Right ventricle myocardium superior (tissue), 1 donor: ENCODE results near the gene CPZ. TPM values are rescaled to one million over a fixed set of nuclear protein-coding genes. Genes with fewer than 3 reads are reported as not detected.
"Not testable (repeated sequence)": the region's sequence is repeated elsewhere in the genome, so short reads cannot be mapped to it uniquely, and the experiment has no call there.

Source experiments
- ATAC-seq: fragments of 200-7000 bp; cut with Tn5 transposase; one replicate; pipeline ENCODE4 v1.9.1; 2020; ENCODE audit warnings: mild to moderate bottlenecking; ENCODE audit not compliant: poor library complexity
- DNase-seq: peaks from one replicate; pipeline ENCODE4 v3.0.0-alpha.2; 2020
- intact Hi-C: fragments of 100-400 bp; cut with DNase I; formaldehyde crosslinking; loops from one replicate; pipeline ENCODE4 v1.11.2; 2022
- total RNA-seq: library from RNA; stranded (reverse); fragmentation: NEBNext Ultra II Directional; extraction: Animal tissue kit (Norgen Biotek cat#: 25700); gene quantifications from one replicate; pipeline ENCODE4 v1.2.1, GENCODE V29; 2021
- donor health status: DM: no; HTN: yes; CAD: no; lungs with severe emphysema.

Gene CPZ
- total RNA-seq, 1 donor from 2014 or later, result not detected

DNA sequence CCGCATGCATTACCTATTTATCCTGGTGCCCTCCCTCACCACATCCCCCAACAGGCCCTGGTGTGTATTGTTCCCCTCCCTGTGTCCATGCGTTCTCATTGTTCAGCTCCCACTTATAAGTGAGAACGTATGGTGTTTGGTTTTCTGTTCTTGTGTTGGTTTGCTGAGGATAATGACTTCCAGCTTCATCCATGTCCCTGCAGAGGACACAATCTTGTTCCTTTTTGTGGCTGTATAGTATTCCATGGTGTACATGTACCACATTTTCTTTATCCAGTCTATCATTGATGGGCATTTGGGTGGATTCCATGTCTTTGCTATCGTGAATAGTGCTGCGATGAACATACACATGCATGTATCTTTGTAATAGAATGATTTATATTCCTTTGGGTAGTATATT lies 61.6 kb downstream of the CPZ start:
- ATAC-seq, DNase-seq, intact Hi-C loops: not testable (repeated sequence)

GRCh38 chr4:8655411-8656184 lies 63.0 kb downstream of the CPZ start:
- intact Hi-C loops, result no loop called here
- ATAC-seq, result no peak
- DNase-seq, result no peak

DNA sequence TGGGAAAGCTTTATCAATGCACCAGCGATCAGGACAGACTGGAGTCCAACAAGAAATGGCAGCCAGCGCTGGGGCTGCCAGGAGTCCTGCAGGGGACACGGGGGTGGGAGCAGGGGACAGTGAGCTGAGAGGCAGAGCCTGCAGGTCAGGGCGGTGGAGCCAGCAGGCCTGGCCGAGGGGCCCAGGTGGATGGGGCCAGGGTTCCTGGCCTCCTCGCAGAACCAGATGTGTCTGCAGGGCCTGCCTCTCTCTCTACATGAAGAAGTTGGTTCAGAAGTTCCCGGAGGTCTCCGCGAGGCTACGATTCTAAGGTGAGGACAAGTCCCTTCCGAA lies 63.6 kb downstream of the CPZ start:
- DNase-seq (no peak), ATAC-seq (no peak)
- intact Hi-C loops, result no loop called here

DNA sequence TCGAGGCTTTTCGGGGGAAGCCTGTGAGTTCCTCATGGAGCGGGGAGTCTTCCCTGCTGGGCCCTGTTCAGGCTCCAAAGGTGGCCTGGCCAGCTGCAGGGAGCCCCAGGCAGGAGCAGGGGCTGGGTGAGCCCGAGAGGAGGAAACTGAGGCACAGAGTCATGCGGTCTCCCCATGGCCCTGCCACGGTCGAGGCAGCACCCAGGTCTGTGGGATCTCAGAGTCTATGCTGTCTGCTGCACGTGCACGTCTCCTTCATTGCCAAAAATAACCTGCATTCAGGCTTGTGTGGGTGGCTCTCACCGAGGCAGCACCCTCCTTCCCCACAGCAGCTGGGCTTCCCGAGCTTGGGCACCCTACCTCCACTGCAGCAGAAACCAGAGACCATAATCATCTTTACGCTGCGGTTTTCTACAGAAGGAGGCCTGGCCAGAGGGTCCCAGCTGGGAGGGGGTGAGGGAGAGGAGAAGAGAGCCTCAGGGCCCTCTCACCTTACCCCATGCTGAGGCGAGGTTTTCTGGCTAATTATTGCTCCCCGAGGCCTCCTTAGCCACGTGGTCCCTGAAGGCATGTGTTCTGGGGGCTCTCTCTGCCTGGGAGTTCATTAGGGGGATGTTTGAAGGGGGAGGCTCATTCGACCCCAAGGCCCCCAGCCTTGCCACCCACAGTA lies 64.3 kb downstream of the CPZ start:
- ATAC-seq (no peak), DNase-seq (no peak)

DNA sequence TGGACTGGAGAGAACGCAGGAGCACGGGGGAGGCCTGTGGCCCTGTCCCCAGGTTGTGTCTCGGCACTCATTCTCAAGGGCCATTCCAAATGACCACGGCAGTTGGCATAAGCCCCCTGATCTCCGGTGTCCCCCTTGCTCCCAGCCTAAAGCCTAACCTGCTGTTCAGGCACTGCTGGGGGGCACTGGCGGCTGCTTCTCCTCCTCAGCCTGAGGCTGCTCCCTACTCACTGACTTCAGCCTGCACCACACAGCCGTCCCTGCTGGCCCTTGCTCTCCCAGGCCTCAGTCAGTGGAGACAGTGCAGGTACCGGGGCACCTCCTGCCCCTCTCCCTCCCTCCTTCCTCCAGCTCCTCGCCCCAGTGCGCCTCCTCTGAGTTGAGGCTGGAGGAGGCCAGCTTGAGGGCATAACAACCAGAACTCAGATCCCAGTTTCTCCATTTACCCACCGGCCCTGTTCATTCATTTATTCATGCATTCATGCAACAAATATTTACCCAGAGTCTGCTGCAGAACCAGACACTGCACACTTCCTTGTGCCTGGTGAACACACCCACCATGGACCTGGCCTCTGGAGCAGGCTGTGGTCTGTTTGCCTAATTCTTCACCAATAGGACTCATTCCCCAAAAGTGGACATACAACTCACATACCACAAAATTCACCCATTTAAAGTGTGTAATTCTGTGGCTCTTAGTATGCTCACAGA lies 65.0 kb downstream of the CPZ start:
- ATAC-seq, result no peak
- intact Hi-C loops, result no loop called here
- no peak for DNase-seq

More for the DNA sequence above, 64.3 kb downstream of the CPZ start:
- intact Hi-C loops, result no loop called here

- intact Hi-C loops, result no loop called here
- no peak for DNase-seq
- no peak for ATAC-seq
These were observed 70.2 kb downstream of the CPZ start for GRCh38 chr4:8662776-8663175.

DNA sequence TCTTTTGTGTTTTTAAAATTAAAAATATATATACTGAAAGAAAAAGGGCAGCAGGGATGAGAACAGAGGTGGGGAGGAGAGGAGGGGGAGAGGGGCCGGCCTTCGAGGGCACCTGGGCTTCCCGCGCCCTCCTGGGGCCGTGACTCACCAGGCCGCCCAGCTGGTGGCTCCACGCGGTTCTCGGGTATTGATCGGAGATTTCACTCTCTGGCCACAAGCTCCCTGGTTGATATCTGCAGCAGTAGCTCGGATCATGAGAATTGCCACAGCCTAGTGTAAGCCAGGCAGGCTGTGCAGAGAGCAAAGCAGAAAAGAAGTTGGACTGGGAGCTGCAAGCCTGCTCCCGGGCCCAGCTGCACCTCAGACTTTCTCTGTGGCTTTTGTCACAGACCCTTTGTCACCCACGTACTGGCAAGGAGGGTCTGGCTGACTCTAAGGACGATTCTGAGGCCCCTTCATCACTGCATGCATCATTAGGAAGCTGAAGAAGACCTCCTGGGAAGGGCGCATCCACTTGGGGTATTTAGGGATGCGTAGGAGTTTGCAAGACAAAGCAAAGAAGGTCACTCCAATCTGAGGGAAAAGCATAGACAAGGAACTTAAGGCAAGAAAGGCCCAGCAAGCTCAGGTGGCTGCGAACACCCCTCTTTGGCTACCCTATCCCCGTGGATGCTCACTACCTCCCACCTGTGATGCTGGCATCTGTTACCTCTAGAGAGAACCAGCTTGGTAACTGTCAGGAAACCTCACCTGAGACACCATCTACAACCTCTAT lies 71.7 kb downstream of the CPZ start:
- intact Hi-C loops, result no loop called here
- no peak for ATAC-seq
- DNase-seq, result no peak

GRCh38 chr4:8664976-8665375 lies 72.4 kb downstream of the CPZ start:
- ATAC-seq, result no peak
- intact Hi-C loops, result no loop called here
- no peak for DNase-seq

DNA sequence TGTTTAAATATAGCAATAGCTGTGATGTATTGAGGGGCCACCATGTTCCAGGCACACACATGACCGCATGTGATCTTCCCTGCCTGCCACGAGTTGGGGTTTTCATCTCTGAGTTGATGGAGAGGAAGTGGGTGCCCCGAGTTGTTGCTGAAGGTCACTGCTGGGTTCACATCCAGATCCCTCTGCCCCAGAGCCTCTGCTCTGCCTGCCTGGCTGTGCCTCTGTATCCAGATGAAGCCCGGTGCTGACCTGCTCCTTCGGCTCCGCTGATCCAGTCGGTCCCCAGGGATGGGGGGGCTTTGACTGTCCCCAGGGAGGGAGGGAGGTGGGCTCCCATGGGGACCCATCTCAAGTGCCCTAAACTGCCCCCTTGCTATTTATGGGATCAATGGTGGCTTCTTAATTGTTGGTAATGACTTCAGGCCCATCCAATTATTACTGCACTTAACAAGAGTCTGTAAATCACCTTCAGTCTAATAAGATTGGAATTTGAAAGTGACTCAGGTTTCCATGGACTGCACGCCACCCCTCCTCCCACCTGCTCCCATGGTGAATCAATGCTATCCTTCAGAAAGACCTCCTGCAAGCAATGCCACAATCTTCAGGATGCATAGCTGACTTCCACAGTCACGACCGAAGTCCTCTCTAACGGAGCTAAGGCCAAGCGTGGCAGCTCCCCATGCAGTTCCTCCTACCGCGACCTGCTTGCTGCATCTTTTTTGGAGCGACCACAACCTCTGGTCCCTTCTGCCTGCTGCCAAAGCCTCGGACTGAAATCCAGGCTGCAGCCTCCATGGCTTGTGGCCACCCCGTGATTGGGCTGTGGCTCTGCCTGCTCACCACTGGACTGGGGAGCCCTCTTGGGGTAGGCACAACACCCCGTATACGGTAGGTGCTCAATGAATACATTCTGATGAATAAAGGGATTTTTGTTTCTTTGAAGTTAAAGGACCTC lies 73.1 kb downstream of the CPZ start:
- no peak for ATAC-seq
- intact Hi-C loops, result no loop called here
- DNase-seq, result no peak

GRCh38 chr4:8666581-8666980 lies 74.0 kb downstream of the CPZ start:
- no peak for DNase-seq
- no peak for ATAC-seq
- intact Hi-C loops, result no loop called here

Other genes starting within 250 kb of the CPZ start
- gene ACOX3, start 152.0 kb upstream of the CPZ start, total RNA-seq, result 22.5 TPM
- 8.4 TPM for gene TRMT44, start 152.0 kb upstream of the CPZ start, total RNA-seq
- gene GPR78, start 12.4 kb upstream of the CPZ start, total RNA-seq, result not detected